DOHH2 (cell line): ENCODE measurements around the gene AUTS2.

Source experiments
- H3F3A ChIP-seq: fragments of 200-600 bp; sonication (generic), shearing (Covaris generic); 2 replicates; pipeline ENCODE4 v1.6.0; 2016; ENCODE audit warnings: antibody characterized with exemption, mild to moderate bottlenecking; ENCODE audit not compliant: control insufficient read depth, insufficient read depth
- H3K27ac ChIP-seq: fragments of 200-600 bp; sonication (generic); 2 replicates; pipeline ENCODE4 v1.5.1; 2014; ENCODE audit warnings: low read depth, mild to moderate bottlenecking, low read length, moderate library complexity
- H3K27me3 ChIP-seq: fragments of 200-600 bp; sonication (generic); 2 replicates; pipeline ENCODE4 v1.6.1; 2014; ENCODE audit warnings: mild to moderate bottlenecking, low read length, mixed read lengths; ENCODE audit not compliant: control insufficient read depth
- H3K36me3 ChIP-seq: fragments of 200-600 bp; sonication (generic); 2 replicates; pipeline ENCODE4 v1.6.1; 2014; ENCODE audit warnings: mild to moderate bottlenecking, low read length, moderate library complexity, mixed read lengths; ENCODE audit not compliant: control insufficient read depth
- H3K4me1 ChIP-seq: fragments of 200-600 bp; sonication (generic); 2 replicates; pipeline ENCODE4 v1.6.1; 2014; ENCODE audit warnings: mild to moderate bottlenecking, low read length, mixed read lengths; ENCODE audit not compliant: control insufficient read depth
- H3K4me2 ChIP-seq: fragments of 200-600 bp; sonication (generic); 2 replicates; pipeline ENCODE4 v1.6.0; 2014; ENCODE audit warnings: mild to moderate bottlenecking, low read length, moderate library complexity
- H3K4me3 ChIP-seq: fragments of 200-600 bp; sonication (generic); 2 replicates; pipeline ENCODE4 v1.5.1; 2014; ENCODE audit warnings: mild to moderate bottlenecking, low read length, mixed read lengths
- H3K79me2 ChIP-seq: fragments of 200-600 bp; sonication (generic); 2 replicates; pipeline ENCODE4 v1.6.1; 2014; ENCODE audit warnings: mild to moderate bottlenecking, low read length, mixed read lengths; ENCODE audit not compliant: control insufficient read depth
- H3K9me2 ChIP-seq: fragments of 200-600 bp; sonication (generic); replicated peaks from 2 replicates; pipeline ENCODE4 v1.6.1; 2014; ENCODE audit warnings: mild to moderate bottlenecking, low read length, mixed read lengths; ENCODE audit not compliant: control insufficient read depth
- H3K9me3 ChIP-seq: fragments of 200-600 bp; sonication (generic); 2 replicates; pipeline ENCODE4 v1.6.1; 2014; ENCODE audit warnings: antibody characterized with exemption, low read length, mixed read lengths; ENCODE audit not compliant: control insufficient read depth, insufficient read depth
- H4K20me1 ChIP-seq: fragments of 200-600 bp; sonication (generic); 2 replicates; pipeline ENCODE4 v1.6.0; 2014; ENCODE audit warnings: low read depth, mild to moderate bottlenecking, antibody characterized with exemption, low read length, moderate library complexity; ENCODE audit not compliant: control insufficient read depth, insufficient read depth
- EZH2phosphoT487 ChIP-seq: fragments of 200-600 bp; sonication (generic); IDR thresholded peaks from 2 replicates; pipeline ENCODE4 v1.6.1; 2017; ENCODE audit warnings: borderline replicate concordance, mild to moderate bottlenecking, antibody characterized with exemption, low read length, moderate library complexity, mixed read lengths
- TF ChIP-seq, protein P1 (sequence below): fragments of 200-600 bp; sonication (generic); IDR thresholded peaks from one replicate; pipeline ENCODE4 v1.5.1; 2014; ENCODE audit warnings: antibody characterized with exemption, mild to moderate bottlenecking, low read depth, low read length; ENCODE audit not compliant: poor library complexity, severe bottlenecking

AUTS2 gene

DNA sequence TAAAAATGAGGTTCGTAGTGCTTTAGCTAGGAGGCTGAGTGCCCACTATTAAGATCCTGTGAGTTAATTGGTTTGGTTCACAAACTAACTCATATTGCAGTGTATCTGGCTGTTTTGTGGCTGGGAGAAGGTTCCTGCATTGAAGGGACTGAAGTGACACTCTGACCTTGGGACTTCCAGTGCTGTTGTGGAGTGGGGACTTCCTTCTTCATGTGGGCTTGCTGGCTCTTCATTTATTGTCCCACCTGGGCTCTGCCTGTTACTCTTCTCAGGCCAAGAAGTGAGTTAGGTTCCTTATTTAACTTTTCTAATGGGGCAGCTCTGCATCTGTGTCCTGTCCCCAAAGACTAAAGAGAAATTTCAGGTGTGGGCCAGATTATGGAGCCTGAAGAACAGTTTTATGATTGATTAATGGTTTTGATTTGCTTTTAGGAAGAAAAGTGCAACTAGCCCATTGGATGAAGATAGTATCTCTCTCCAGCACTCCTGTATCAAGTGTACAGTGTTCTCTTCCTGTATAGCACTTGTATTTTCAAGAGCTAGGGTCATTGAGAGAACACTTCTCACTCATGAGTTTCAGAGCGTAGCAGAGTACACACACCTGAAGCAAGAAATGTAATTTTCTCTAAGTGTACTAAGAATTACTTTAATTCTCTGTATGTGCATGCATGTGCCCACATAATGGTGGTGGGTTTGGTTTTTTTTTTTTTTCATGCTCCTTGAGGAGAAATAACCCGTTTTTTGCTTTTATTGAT is 54.8 kb downstream of the AUTS2 start:
- no peaks in the 10 kb centered on the region for H3K9me3 ChIP-seq
- no peaks in the 10 kb centered on the region for H3K36me3 ChIP-seq
- H3K27ac ChIP-seq = peak overlapping the region; percentile 49
- TF ChIP-seq EZH2phosphoT487 = no peak
- TF ChIP-seq, protein P1, sequence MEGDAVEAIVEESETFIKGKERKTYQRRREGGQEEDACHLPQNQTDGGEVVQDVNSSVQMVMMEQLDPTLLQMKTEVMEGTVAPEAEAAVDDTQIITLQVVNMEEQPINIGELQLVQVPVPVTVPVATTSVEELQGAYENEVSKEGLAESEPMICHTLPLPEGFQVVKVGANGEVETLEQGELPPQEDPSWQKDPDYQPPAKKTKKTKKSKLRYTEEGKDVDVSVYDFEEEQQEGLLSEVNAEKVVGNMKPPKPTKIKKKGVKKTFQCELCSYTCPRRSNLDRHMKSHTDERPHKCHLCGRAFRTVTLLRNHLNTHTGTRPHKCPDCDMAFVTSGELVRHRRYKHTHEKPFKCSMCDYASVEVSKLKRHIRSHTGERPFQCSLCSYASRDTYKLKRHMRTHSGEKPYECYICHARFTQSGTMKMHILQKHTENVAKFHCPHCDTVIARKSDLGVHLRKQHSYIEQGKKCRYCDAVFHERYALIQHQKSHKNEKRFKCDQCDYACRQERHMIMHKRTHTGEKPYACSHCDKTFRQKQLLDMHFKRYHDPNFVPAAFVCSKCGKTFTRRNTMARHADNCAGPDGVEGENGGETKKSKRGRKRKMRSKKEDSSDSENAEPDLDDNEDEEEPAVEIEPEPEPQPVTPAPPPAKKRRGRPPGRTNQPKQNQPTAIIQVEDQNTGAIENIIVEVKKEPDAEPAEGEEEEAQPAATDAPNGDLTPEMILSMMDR = no peak
- H3K9me2 ChIP-seq = no peaks in the 10 kb centered on the region
- peaks cover 10% of the 10 kb centered on the region; the same call in 1 of the 2 replicates for H4K20me1 ChIP-seq
- peak overlapping the region; percentile 39 for H3K4me2 ChIP-seq
- H3K4me3 ChIP-seq = peak overlapping the region; percentile 8; the same call in 1 of the 2 replicates
- H3K4me1 ChIP-seq = peaks cover 52% of the 10 kb centered on the region
- H3K27me3 ChIP-seq = no peaks in the 10 kb centered on the region
- peaks cover 100% of the 10 kb centered on the region for H3K79me2 ChIP-seq
- 0 out of 2 replicates have a peak, but pooled peaks cover 5% of the 10 kb centered on the region for H3F3A ChIP-seq

DNA sequence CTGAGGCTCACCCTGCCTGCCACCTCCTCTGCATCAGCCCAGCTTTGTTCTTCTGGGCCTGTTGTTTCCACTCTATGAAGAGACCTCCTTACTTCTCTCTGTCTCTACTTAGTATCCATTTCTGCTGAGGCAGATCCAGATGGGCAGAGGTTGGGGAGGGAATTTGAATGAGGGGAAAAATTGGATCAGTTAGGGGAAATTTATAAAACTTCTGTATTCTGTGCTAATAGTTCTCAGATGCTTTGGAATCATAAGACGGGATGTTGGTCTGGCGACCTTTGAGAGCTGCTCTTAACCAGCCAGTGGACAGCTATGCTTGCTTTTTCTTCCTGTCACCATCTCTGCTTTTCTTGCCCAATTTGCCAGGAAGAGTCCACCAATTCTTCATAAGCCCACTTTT is 55.5 kb downstream of the AUTS2 start:
- Histone ChIP-seq H4K20me1 (peaks cover 10% of the 10 kb centered on the region; the same call in 1 of the 2 replicates), H3K4me2 (peak overlapping the region; percentile 39), H3K27me3 (no peaks in the 10 kb centered on the region), H3K4me1 (peaks cover 52% of the 10 kb centered on the region), H3K36me3 (no peaks in the 10 kb centered on the region), H3K9me3 (no peaks in the 10 kb centered on the region), H3K79me2 (peaks cover 98% of the 10 kb centered on the region), H3F3A (0 out of 2 replicates have a peak, but pooled peaks cover 5% of the 10 kb centered on the region), H3K4me3 (peak overlapping the region; percentile 10), H3K27ac (peak overlapping the region; percentile 49), H3K9me2 (no peaks in the 10 kb centered on the region)
- TF ChIP-seq, protein P1 = no peak

DNA sequence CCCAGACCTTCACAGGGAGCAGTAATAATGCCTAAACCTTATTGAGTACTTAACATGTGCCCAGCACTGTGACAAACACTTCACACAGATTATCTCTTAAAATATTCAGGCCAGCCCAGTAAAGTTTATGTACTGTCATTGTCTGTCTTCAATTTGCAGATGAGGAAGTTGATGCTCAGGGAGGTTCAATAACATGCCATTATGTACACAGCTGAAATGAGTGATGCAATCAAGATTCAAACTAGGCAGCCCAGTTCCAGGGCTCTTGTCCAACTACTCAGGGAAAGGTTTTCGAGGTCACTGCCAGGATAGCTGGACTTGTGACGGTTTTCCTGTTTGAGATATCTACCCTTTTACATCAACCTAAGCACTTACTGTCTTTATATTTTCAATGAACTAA is 56.1 kb downstream of the AUTS2 start:
- H4K20me1 ChIP-seq = peaks cover 10% of the 10 kb centered on the region; the same call in 1 of the 2 replicates
- peak overlapping the region; percentile 21 for H3K27ac ChIP-seq
- TF ChIP-seq, protein P1 = no peak
- no peak for TF ChIP-seq EZH2phosphoT487
- peak overlapping the region; percentile 39 for H3K4me2 ChIP-seq
- no peaks in the 10 kb centered on the region for H3K9me3 ChIP-seq
- peaks cover 52% of the 10 kb centered on the region for H3K4me1 ChIP-seq
- no peaks in the 10 kb centered on the region for H3K9me2 ChIP-seq
- peak overlapping the region; percentile 10 for H3K4me3 ChIP-seq
- peaks cover 98% of the 10 kb centered on the region for H3K79me2 ChIP-seq
- H3F3A ChIP-seq = 0 out of 2 replicates have a peak, but pooled peaks cover 5% of the 10 kb centered on the region
- H3K36me3 ChIP-seq = no peaks in the 10 kb centered on the region
- H3K27me3 ChIP-seq = no peaks in the 10 kb centered on the region
